Hindlimb muscle (tissue), 1 donor: Measurements from ENCODE around the gene PSG5. TPM values are rescaled to one million over a fixed set of nuclear protein-coding genes. Genes with fewer than 3 reads are reported as not detected.
"Not testable (repeated sequence)": the region's sequence is repeated elsewhere in the genome, so short reads cannot be mapped to it uniquely, and the experiment has no call there.

Experiments
- DNase-seq: peaks from one replicate; pipeline ENCODE4 v3.0.0-alpha.2; 2013
- polyA plus RNA-seq: library from polyadenylated mRNA; unstranded; fragments of 120-200 nt; gene quantifications from one replicate; pipeline ENCODE4 v1.2.1, GENCODE V29; 2013; ENCODE audit not compliant: insufficient read length

PSG5 gene
- 0.18 TPM for polyA plus RNA-seq

GRCh38 chr19:43186311-43186935 is at the start of gene PSG5:
Gene PSG5 (minus strand): TSS chr19:43186536. CDS start chr19:43186405, 131 bp downstream.
- not testable (repeated sequence) for DNase-seq

- not testable (repeated sequence) for DNase-seq
Observed at GRCh38 chr19:43235686-43236085, 49.4 kb upstream of the PSG5 start.

- no peak for DNase-seq
Observed at GRCh38 chr19:43229315-43229714, 43.0 kb upstream of the PSG5 start.

GRCh38 chr19:43228730-43229129 is 42.4 kb upstream of the PSG5 start:
- DNase-seq: not testable (repeated sequence)

GRCh38 chr19:43226986-43227385 is 40.6 kb upstream of the PSG5 start:
- DNase-seq: not testable (repeated sequence)

GRCh38 chr19:43224855-43225253 is 38.5 kb upstream of the PSG5 start:
- no peak for DNase-seq

- DNase-seq: not testable (repeated sequence)
Observed at GRCh38 chr19:43224201-43224854, 38.0 kb upstream of the PSG5 start.

GRCh38 chr19:43221891-43222290 is 35.6 kb upstream of the PSG5 start:
- DNase-seq: not testable (repeated sequence)

GRCh38 chr19:43219136-43219535 is 32.8 kb upstream of the PSG5 start:
- DNase-seq: not testable (repeated sequence)

GRCh38 chr19:43215881-43216280 is 29.5 kb upstream of the PSG5 start:
- DNase-seq: not testable (repeated sequence)

GRCh38 chr19:43207991-43208390 is 21.7 kb upstream of the PSG5 start:
- DNase-seq: no peak

GRCh38 chr19:43207174-43207573 is 20.8 kb upstream of the PSG5 start:
- DNase-seq: not testable (repeated sequence)

GRCh38 chr19:43205471-43206105 is 19.3 kb upstream of the PSG5 start, which contains the start of gene PSG4:
Gene PSG4 (minus strand): TSS chr19:43205638. CDS start chr19:43205536, 102 bp downstream.
- not testable (repeated sequence) for DNase-seq

GRCh38 chr19:43203611-43204010 is 17.3 kb upstream of the PSG5 start:
- DNase-seq: not testable (repeated sequence)

- not testable (repeated sequence) for DNase-seq
Observed at GRCh38 chr19:43201891-43202290, 15.6 kb upstream of the PSG5 start.

- not testable (repeated sequence) for DNase-seq
Observed at GRCh38 chr19:43201337-43201801, 15.0 kb upstream of the PSG5 start.

- DNase-seq: not testable (repeated sequence)
Observed at GRCh38 chr19:43198686-43199419, 12.5 kb upstream of the PSG5 start.

- DNase-seq: not testable (repeated sequence)
Observed at GRCh38 chr19:43197666-43198397, 11.5 kb upstream of the PSG5 start.

GRCh38 chr19:43194397-43194796 is 8.1 kb upstream of the PSG5 start:
- DNase-seq: not testable (repeated sequence)

- not testable (repeated sequence) for DNase-seq
Observed at GRCh38 chr19:43192381-43193155, 6.2 kb upstream of the PSG5 start.

- not testable (repeated sequence) for DNase-seq
Observed at GRCh38 chr19:43188092-43188491, 1.8 kb upstream of the PSG5 start.
